SHP77 treated with DMSO at 0.1 percent for 48 hours (cell line): Measurements from ENCODE around the gene LRRC75B.
"Not testable (repeated sequence)": the region's sequence is repeated elsewhere in the genome, so short reads cannot be mapped to it uniquely, and the experiment has no call there.

ENCODE experiments used
- DNase-seq: peaks from one replicate; lab custom pipeline; 2025; lab: John Stamatoyannopoulos, UW

LRRC75B gene

GRCh38 chr22:24592851-24593558 lies at the start of gene LRRC75B:
LRRC75B (minus strand) TSS chr22:24593073; CDS start chr22:24593039, 34 bp downstream.
- DNase-seq, result peak; percentile 13

DNA sequence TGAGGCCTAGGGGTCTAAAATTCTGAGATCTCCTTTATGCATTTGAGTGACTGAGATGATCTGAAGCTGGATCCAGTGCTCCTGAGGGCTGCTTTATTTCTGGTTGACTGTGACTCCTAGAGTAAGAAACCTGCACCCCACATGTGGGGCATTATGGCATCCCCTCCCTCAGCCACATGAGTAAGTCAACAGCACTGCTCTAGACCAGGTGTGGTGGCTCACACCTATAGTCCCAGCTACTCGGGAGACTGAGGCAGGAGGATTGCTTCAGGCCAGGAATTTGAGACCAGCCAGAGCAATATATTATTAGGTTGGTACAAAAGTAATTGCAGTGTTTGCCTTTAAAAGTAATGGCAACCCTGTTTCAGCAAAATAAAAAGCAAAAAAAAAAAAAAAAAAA lies 49.4 kb upstream of the LRRC75B start:
- not testable (repeated sequence) for DNase-seq

DNA sequence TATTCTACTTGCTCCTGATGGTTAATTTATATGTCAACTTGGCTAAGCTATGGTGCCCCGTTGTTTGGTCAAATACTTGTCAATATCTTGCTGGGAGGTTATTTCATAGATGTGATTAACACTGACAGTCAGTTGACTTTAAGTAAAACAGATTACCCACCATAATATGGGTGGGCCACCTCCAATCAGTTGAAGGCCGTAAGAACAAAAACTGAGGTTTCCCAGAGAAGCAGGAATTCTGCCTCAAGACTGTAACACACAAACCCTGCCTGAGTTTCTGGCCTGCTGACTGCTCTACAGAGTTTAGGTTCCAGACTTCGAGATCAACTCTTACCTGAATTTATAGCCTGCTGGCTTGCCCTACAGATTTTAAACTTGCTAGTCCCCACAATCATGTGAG lies 43.6 kb upstream of the LRRC75B start:
- DNase-seq, result not testable (repeated sequence)

DNA sequence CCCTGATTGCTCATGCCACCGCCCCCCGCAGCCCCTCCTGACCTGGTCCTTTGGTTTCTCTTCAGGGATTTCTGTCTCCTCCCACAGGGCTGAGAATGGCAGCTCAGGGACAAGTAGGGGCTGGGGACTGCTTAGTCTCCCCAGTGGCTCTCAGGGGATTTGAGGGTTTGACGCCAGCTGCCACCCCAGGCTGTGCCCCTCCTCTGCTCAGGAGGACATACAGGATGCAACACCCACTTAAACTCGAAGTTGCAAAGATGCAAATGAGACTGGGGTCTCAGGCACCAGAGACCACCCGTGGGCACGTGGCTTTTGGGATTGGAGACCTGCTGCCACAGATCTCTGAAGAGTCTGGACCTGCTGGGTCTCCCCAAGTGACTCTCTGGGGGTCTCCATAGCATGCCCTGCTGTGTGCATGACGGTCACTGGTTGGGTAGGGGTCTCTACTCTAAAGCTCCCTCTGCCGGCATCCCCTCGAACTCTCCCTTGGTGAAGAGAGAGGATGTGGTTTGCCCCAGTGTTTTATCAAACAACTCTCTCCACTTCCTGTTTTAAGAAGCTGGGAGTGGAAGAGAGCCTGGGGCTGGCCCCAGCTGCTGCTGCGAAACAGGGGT lies 42.0 kb upstream of the LRRC75B start:
- DNase-seq, result not testable (repeated sequence)

GRCh38 chr22:24633231-24634023 lies 40.6 kb upstream of the LRRC75B start:
- DNase-seq, result not testable (repeated sequence)

- DNase-seq, result not testable (repeated sequence)
Observed at GRCh38 chr22:24632642-24633041, 39.8 kb upstream of the LRRC75B start.

- not testable (repeated sequence) for DNase-seq
Observed at GRCh38 chr22:24631430-24632122, 38.7 kb upstream of the LRRC75B start.

DNA sequence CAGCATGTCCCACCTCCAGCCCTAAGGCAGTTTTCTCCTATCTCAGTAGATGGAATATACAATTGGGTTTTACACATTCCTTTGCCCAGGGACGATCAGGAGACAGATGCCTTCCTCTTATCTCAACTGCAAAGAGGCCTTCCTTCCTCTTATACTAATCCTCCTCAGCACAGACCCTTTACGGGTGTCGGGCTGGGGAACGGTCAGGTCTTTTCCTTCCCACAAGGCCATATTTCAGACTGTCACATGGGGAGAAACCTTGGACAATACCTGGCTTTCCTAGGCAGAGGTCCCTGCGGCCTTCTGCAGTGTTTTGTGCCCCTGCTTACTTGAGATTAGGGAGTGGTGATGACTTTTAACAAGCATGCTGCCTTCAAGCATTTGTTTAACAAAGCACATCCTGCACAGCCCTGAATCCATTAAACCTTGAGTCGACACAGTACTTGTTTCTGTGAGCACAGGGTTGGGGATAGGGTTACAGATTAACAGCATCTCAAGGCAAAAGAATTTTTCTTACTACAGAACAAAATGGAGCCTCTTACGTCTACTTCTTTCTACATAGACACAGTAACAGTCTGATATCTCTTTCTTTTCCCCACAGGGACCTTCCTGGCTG lies 38.0 kb upstream of the LRRC75B start:
- DNase-seq, result not testable (repeated sequence)

DNA sequence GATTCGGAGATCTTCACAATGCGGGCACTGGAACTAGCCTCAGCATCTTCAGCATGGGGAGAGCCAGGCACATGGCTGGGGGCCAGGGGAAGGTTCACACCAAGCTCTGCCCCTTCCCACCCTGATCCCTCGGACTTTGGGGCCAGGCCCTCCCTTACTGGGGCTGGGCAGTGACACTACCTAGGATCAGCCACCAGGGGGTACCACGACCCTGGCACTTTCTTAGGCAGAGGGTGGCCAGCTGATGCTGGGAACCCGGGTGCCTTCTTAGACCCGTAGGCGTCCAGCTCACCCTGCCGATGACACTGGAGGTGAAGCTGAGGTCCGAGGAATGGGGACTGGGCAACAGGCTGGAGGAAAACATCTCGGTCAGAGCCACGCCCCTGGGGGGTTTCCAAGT lies 36.2 kb upstream of the LRRC75B start:
- not testable (repeated sequence) for DNase-seq

DNA sequence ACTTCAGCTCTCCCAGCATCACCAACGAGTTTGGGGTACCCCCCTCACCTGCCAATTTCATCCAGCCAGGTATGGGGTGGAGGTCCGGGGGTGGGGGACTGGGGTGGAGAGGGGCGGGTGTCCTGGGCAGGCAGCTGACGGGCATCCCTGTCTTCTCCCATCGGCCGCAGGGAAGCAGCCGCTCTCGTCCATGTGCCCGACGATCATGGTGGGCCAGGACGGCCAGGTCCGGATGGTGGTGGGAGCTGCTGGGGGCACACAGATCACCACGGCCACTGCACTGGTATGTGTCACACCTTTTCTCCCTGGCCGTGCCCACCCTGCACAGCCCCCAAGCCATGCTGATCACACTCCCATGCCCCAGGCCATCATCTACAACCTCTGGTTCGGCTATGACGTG lies 35.0 kb upstream of the LRRC75B start:
- DNase-seq, result not testable (repeated sequence)

GRCh38 chr22:24622596-24622995 lies 29.7 kb upstream of the LRRC75B start:
- not testable (repeated sequence) for DNase-seq

DNA sequence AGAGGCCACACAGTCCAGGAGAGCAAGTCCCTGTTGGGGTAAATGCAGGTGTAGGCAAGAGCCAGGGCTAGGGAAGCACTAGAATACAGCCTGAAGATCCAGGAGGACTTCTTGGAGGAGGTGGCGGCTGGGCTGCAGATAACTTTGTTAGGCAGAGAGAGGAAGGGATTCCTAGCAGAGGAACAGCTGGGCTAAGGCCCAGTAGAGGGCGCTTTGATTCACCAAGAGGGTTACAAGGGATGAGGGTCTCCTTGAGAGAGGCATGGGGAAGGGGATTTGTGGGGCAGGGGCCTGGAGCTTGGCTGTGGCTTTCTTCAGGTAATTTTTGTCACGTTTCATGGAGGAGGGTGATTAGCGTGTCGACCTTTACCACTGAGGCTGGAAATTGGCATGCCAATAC lies 28.4 kb upstream of the LRRC75B start:
- DNase-seq, result not testable (repeated sequence)

DNA sequence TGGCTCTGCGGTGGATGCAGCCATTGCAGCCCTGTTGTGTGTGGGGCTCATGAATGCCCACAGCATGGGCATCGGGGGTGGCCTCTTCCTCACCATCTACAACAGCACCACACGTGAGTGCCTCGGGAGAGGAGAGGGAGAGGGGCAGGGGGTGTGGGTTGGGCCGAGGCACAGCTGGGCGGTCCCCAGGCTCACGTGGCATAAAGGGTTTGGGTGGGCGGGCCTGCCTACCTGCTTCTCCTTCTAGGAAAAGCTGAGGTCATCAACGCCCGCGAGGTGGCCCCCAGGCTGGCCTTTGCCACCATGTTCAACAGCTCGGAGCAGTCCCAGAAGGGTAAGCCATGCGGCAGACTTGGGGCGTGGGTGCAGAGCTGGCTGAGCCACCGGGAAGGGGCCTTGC lies 21.9 kb upstream of the LRRC75B start:
- DNase-seq, result not testable (repeated sequence)

DNA sequence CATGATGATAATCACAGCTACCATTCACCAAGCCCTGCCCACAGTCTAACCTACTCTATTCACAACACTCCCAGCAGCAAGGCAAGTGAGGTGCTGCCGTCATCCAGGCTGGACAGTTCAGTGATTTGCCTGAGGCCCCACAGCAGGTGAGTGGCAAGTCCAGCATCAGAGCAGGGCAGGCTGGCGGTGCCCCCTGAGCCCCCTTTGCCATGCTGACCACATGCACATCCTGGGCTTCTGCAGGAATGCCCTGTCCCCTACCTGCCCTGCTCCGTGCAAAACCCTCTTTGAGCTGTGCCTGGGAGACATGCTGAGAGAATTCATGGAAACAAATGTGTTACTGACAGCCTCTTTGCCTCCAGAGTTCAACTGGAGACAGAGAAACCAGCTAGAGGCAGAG lies 17.0 kb upstream of the LRRC75B start:
- DNase-seq, result not testable (repeated sequence)

DNA sequence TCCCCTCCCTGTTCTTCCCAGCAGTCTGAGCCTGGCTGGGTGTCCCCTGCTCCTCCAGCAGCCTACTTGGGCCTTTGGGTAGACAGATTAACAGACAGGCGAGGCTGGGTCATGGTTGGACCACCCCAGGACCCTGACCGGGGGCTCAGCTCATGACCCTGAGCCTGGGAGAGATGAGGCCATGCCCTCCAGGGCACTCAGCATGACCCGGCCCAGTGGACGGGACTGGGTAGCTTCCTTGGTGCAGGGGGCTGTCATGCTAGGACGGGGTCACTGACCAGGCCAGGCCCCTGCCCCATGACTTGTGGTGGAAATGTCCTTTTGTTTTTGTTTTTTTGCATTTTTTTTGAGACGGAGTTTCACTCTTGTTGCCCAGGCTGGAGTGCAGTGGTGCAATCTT lies 15.5 kb upstream of the LRRC75B start:
- DNase-seq, result not testable (repeated sequence)

DNA sequence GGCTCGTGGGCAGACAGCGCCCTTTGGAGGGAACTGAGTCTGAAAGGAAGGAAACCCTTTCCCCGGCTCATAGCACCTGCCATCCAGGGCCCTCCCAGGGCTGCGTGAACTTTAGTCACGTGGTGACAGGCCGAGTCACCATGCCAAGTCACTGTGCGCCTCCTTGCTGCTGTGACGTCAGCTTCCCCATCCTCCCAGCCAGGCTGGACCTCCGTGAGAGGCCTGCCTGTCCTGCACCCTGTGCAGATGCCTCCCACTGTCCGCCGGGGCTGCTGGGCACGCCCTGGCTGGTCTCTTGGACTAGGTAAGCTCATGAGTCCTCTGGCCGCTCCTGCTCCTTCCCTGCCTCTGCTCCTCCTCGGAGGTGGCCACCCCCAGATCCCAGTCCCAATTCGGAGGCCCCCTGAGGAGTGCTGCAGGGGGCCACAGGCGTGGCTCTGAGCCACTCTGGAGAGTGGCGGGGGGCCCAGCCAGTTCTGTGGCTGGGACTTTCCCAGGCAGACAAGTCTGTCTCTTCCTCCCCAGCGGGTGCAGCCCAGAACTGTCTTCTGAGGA lies 14.6 kb upstream of the LRRC75B start:
- peak; percentile 58 for DNase-seq

DNA sequence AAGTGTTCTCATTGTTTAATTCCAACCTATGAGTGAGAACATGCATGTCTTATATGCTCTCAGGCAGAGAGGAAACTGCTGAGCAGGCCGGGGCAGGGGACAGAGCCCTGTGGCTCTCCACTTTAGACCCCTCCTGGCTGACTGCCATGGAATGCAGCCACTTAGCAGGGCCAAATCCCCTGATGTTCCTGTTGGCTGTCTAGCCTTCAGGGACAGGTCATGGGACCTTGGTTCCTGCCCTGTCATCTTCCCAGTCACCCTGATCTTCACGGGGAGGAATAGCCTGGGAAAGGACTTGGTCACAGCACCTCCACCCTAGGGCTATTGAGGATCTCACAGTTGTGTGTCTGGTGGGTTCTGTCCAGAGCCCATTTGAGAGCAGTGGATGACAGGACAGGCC lies 13.5 kb upstream of the LRRC75B start:
- not testable (repeated sequence) for DNase-seq

GRCh38 chr22:24603770-24604629 lies 11.1 kb upstream of the LRRC75B start:
- DNase-seq, result not testable (repeated sequence)

DNA sequence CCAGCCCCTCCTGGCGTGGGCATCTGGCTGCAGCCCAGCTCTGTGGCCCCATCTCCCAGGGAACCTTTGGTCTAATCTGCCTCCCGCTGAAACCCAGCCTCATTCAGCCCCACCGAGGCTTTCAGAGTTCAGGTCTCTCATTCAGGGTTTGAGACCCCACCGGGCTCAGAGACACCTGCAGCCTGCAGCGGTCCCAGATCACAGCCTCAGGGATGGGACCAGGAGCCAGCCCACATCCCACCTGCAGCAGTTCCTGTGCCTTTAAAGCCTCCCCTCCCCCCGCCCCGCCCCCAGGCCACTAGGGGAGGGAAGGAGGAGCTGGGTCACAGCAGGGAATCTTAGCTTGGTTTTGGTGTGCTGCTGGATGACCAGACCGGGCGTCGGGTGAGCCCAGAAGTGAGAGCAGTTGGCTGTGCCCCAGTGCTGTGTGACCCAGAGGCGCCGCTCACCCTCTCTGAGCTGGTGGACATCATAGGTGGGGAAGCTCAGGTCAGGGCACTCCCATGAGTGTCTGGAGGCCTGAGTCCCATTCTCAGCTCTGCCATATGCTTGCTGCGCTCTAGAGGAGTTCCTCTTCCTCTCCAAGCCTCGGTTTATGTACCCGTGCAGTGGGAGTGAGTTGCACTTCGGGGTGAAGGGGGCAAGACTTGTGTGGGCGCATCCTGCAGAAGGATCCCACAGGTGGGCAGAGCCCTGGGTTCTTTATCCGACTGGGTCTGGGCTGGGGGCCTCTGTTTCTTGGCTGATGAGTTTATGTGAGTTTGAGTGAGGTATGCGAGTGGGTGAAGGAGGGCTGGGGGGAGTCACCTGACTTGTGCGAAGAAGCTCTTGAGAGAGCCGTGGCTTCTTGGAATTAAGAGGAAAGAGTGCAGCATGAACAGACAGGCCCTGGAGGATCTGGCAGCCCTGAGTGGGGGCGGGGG lies 10.2 kb upstream of the LRRC75B start, which contains the start of gene GGT1:
GGT1 (plus strand) TSS at position 347 of the 923 bp plus-strand sequence. CDS start 7,889 bp downstream, outside the sequence.
- not testable (repeated sequence) for DNase-seq
